ENCODE data around the gene C15orf40. TPM values are rescaled to one million over a fixed set of nuclear protein-coding genes. Genes with fewer than 3 reads are reported as not detected.

Gene C15orf40
- total and polyA plus RNA-seq, 2 of the 13 experiments (the other 11 are each of a cell fraction or from before 2014, with no cell fraction given), result 24.0 to 26.3 TPM

- TF ChIP-seq NFIC (IDR thresholded peaks at IDR 0.05; ENCODE audit: low read length) (no peak), AKAP8 (CRISPR knock-in tag; IDR thresholded peaks at IDR 0.05) (no peak), ZNF207 (IDR thresholded peaks at IDR 0.05; ENCODE audit: borderline replicate concordance) (no peak), BCLAF1 (IDR thresholded peaks at IDR 0.05) (no peak), JARID2 (CRISPR knock-in tag; IDR thresholded peaks at IDR 0.05; ENCODE audit: insufficient replicate concordance) (no peak), MEIS2 (CRISPR knock-in tag; IDR thresholded peaks at IDR 0.05) (peak; percentile 61), TERF1 (CRISPR knock-in tag; IDR thresholded peaks at IDR 0.05) (no peak), MAZ (IDR thresholded peaks at IDR 0.05; ENCODE audit: borderline replicate concordance, low read depth, low read length) (0 out of 2 replicates have a peak, but pooled peaks have one; percentile 42), MAZ (CRISPR knock-in tag; IDR thresholded peaks at IDR 0.05; ENCODE audit: low read depth) (peak; percentile 93), NCOA1 (CRISPR knock-in tag; IDR thresholded peaks at IDR 0.05) (peak; percentile 62; the same call in 1 of the 2 replicates), ZNF124 (CRISPR knock-in tag; IDR thresholded peaks at IDR 0.05) (no peak), FOXA1 (IDR thresholded peaks at IDR 0.05) (no peak), FOXA1 (CRISPR knock-in tag; IDR thresholded peaks at IDR 0.05) (no peak; the same call in 1 of the 2 replicates), SCMH1 (CRISPR knock-in tag; IDR thresholded peaks at IDR 0.05; ENCODE audit: borderline replicate concordance) (no peak), E2F2 (CRISPR knock-in tag; IDR thresholded peaks at IDR 0.05; ENCODE audit: borderline replicate concordance) (no peak; the same call in 1 of the 2 replicates), ZC3H4 (CRISPR knock-in tag; IDR thresholded peaks at IDR 0.05; ENCODE audit: borderline replicate concordance) (no peak), ZNF230 (CRISPR knock-in tag; IDR thresholded peaks at IDR 0.05) (no peak; the same call in 1 of the 2 replicates), NFATC3 (CRISPR knock-in tag; IDR thresholded peaks at IDR 0.05) (peak; percentile 77; the same call in 1 of the 2 replicates)
- TF ChIP-seq, protein P1, sequence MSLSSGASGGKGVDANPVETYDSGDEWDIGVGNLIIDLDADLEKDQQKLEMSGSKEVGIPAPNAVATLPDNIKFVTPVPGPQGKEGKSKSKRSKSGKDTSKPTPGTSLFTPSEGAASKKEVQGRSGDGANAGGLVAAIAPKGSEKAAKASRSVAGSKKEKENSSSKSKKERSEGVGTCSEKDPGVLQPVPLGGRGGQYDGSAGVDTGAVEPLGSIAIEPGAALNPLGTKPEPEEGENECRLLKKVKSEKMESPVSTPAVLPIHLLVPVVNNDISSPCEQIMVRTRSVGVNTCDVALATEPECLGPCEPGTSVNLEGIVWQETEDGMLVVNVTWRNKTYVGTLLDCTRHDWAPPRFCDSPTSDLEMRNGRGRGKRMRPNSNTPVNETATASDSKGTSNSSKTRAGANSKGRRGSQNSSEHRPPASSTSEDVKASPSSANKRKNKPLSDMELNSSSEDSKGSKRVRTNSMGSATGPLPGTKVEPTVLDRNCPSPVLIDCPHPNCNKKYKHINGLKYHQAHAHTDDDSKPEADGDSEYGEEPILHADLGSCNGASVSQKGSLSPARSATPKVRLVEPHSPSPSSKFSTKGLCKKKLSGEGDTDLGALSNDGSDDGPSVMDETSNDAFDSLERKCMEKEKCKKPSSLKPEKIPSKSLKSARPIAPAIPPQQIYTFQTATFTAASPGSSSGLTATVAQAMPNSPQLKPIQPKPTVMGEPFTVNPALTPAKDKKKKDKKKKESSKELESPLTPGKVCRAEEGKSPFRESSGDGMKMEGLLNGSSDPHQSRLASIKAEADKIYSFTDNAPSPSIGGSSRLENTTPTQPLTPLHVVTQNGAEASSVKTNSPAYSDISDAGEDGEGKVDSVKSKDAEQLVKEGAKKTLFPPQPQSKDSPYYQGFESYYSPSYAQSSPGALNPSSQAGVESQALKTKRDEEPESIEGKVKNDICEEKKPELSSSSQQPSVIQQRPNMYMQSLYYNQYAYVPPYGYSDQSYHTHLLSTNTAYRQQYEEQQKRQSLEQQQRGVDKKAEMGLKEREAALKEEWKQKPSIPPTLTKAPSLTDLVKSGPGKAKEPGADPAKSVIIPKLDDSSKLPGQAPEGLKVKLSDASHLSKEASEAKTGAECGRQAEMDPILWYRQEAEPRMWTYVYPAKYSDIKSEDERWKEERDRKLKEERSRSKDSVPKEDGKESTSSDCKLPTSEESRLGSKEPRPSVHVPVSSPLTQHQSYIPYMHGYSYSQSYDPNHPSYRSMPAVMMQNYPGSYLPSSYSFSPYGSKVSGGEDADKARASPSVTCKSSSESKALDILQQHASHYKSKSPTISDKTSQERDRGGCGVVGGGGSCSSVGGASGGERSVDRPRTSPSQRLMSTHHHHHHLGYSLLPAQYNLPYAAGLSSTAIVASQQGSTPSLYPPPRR (CRISPR knock-in tag; IDR thresholded peaks at IDR 0.05; ENCODE audit: borderline replicate concordance), result peak; percentile 29; the same call in 1 of the 2 replicates
Measured at GRCh38 chr15:83011271-83012075, at the start of gene C15orf40 (continued).

All from HepG2 (cell line).